Smooth muscle cell (in vitro differentiated cells): Measurements from ENCODE around the gene CACNA1H. TPM values are rescaled to one million over a fixed set of nuclear protein-coding genes. Genes with fewer than 3 reads are reported as not detected.

Source experiments
- DNase-seq: peaks from one replicate; lab custom pipeline; 2025; ENCODE audit not compliant: unreplicated experiment; lab: John Stamatoyannopoulos, UW
- H2AFZ ChIP-seq: fragments of 200-600 bp; sonication (generic); 2 replicates; pipeline ENCODE4 v1.6.0; 2016; ENCODE audit warnings: antibody characterized with exemption, low read depth, mild to moderate bottlenecking
- H3F3A ChIP-seq: fragments of 200-600 bp; sonication (generic); 2 replicates; pipeline ENCODE4 v1.6.0; 2017; ENCODE audit warnings: antibody characterized with exemption, low read depth
- H3K27ac ChIP-seq: fragments of 200-600 bp; sonication (generic); 2 replicates; pipeline ENCODE4 v1.5.1; 2016; ENCODE audit warnings: low read depth, mild to moderate bottlenecking
- H3K27me3 ChIP-seq: fragments of 200-600 bp; sonication (generic); 2 replicates; pipeline ENCODE4 v1.6.1; 2016; ENCODE audit warnings: low read depth, mild to moderate bottlenecking
- H3K36me3 ChIP-seq: fragments of 200-600 bp; sonication (generic); 2 replicates; pipeline ENCODE4 v1.5.1; 2016; ENCODE audit warnings: low read depth
- H3K4me1 ChIP-seq: fragments of 200-600 bp; sonication (generic); 2 replicates; pipeline ENCODE4 v1.5.1; 2016; ENCODE audit warnings: low read depth
- H3K4me2 ChIP-seq: fragments of 200-600 bp; sonication (generic); 2 replicates; pipeline ENCODE4 v1.6.0; 2016; ENCODE audit warnings: mild to moderate bottlenecking
- H3K4me3 ChIP-seq: fragments of 200-600 bp; sonication (generic); 2 replicates; pipeline ENCODE4 v1.5.1; 2016; ENCODE audit warnings: mild to moderate bottlenecking
- H3K79me2 ChIP-seq: fragments of 200-600 bp; sonication (generic); 2 replicates; pipeline ENCODE4 v1.6.0; 2016; ENCODE audit warnings: low read depth, mild to moderate bottlenecking
- H3K9ac ChIP-seq: fragments of 200-600 bp; sonication (generic); 2 replicates; pipeline ENCODE4 v1.6.0; 2016; ENCODE audit warnings: low read depth
- H3K9me3 ChIP-seq: fragments of 200-600 bp; sonication (generic); replicated peaks from 2 replicates; pipeline ENCODE4 v1.5.1; 2016; ENCODE audit warnings: low read depth
- H4K20me1 ChIP-seq: fragments of 200-600 bp; sonication (generic); 2 replicates; pipeline ENCODE4 v1.6.0; 2016; ENCODE audit warnings: low read depth
- CTCF ChIP-seq: fragments of 200-600 bp; sonication (generic); IDR thresholded peaks from 2 replicates; pipeline ENCODE4 v1.5.1; 2017; ENCODE audit warnings: borderline replicate concordance, mild to moderate bottlenecking, antibody characterized with exemption; ENCODE audit not compliant: insufficient read depth, poor library complexity, severe bottlenecking
- WGBS: methylation state at CpG from one replicate; pipeline ENCODE4 v1.1.7; 2016; ENCODE audit warnings: low lambda C conversion rate; 5-methylcytosine and 5-hydroxymethylcytosine counted together
- polyA plus RNA-seq: library from polyadenylated mRNA; unstranded; fragments of >200 nt; fragmentation: Nextera tagmentation; extraction: Ambion mirVana; gene quantifications from 2 replicates; pipeline ENCODE4 v1.2.1, GENCODE V29; 2016
- total RNA-seq: library from RNA; depleted of rRNA; stranded (reverse); fragments of >200 nt; gene quantifications from 2 replicates; pipeline ENCODE4 v1.2.3, GENCODE V29; 2014

CACNA1H gene
- total and polyA plus RNA-seq, 2 experiments from 2014 or later: 1.7 to 2.6 TPM

DNA sequence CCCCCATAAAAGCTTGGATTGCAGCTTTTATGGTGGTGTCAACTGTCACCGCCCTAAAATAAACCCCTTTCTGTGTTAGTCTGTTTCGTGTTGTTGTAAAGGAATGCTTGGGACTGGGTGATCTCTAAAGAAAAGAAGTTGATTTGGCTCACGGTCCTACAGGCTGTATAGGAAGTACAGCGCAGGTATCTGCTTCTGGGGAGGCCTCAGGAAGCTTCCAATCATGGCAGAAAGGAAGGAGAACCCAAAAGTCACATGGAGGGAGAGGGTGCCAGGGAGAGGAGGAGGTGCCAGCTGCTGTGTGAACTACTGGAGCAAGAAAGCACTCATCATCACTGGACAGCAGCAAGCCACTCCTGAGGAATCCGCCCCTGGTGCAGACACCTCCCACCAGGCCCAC, 5.9 kb upstream of the CACNA1H start:
- 98% methylated on average over 5 of the region's 5 CpGs for WGBS
- H3K4me2 ChIP-seq: no peak overlapping the region
- DNase-seq: no peak
- no peak overlapping the region for H3K27ac ChIP-seq
- H3K9ac ChIP-seq: no peak overlapping the region
- no peaks in the 10 kb centered on the region for H3F3A ChIP-seq
- H3K79me2 ChIP-seq: no peaks in the 10 kb centered on the region
- H2AFZ ChIP-seq: no peak overlapping the region
- H3K27me3 ChIP-seq: no peaks in the 10 kb centered on the region
- no peak for TF ChIP-seq CTCF
- no peaks in the 10 kb centered on the region for H4K20me1 ChIP-seq
- H3K4me1 ChIP-seq: peaks cover 13% of the 10 kb centered on the region
- no peak overlapping the region for H3K4me3 ChIP-seq
- H3K36me3 ChIP-seq: no peaks in the 10 kb centered on the region
- no peaks in the 10 kb centered on the region for H3K9me3 ChIP-seq

GRCh38 chr16:1149101-1149636, 3.7 kb upstream of the CACNA1H start:
- Histone ChIP-seq H4K20me1 (no peaks in the 10 kb centered on the region), H3K36me3 (no peaks in the 10 kb centered on the region), H3K9ac (no peak overlapping the region), H2AFZ (no peak overlapping the region), H3K4me3 (no peak overlapping the region), H3K27ac (no peak overlapping the region), H3K4me1 (peaks cover 15% of the 10 kb centered on the region), H3K4me2 (no peak overlapping the region), H3K27me3 (no peaks in the 10 kb centered on the region), H3K9me3 (no peaks in the 10 kb centered on the region), H3K79me2 (no peaks in the 10 kb centered on the region), H3F3A (no peaks in the 10 kb centered on the region)
- DNase-seq: no peak
- 91% methylated on average over 22 of the region's 22 CpGs for WGBS
- TF ChIP-seq CTCF: no peak

DNA sequence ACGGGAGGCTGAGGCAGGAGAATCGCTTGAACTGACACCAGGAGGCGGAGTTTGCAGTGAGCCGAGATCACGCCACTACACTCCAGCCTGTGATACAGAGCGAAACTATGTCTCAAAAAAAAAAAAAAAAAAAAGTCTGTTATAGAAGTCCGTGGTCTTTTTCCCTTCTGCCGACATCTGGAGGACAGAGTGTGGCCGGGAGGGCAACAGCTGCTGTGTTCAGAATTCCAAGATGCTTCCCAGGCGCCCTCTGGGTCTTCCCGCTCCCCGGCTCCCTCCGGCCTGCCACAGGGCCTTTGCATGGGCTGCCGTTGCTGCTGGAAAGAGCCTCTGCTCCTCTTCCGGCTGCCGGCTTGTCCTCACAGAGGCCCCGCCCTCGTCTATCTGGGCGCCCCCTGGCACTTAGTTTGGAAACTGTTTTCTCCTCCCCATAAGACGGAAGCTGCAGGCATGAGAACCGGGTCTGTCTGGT, 2.4 kb upstream of the CACNA1H start:
- no peak overlapping the region for H2AFZ ChIP-seq
- no peak for DNase-seq
- no peaks in the 10 kb centered on the region for H3K79me2 ChIP-seq
- H3K4me1 ChIP-seq: peaks cover 9% of the 10 kb centered on the region
- no peak overlapping the region for H3K4me2 ChIP-seq
- H3K9ac ChIP-seq: no peak overlapping the region
- no peak overlapping the region for H3K4me3 ChIP-seq
- H3K36me3 ChIP-seq: no peaks in the 10 kb centered on the region
- H3K27ac ChIP-seq: no peak overlapping the region
- no peaks in the 10 kb centered on the region for H3K9me3 ChIP-seq
- no peaks in the 10 kb centered on the region for H3F3A ChIP-seq
- H4K20me1 ChIP-seq: no peaks in the 10 kb centered on the region
- H3K27me3 ChIP-seq: peaks cover 5% of the 10 kb centered on the region
- no peak for TF ChIP-seq CTCF
- WGBS: 76% methylated on average over 21 of the region's 21 CpGs

DNA sequence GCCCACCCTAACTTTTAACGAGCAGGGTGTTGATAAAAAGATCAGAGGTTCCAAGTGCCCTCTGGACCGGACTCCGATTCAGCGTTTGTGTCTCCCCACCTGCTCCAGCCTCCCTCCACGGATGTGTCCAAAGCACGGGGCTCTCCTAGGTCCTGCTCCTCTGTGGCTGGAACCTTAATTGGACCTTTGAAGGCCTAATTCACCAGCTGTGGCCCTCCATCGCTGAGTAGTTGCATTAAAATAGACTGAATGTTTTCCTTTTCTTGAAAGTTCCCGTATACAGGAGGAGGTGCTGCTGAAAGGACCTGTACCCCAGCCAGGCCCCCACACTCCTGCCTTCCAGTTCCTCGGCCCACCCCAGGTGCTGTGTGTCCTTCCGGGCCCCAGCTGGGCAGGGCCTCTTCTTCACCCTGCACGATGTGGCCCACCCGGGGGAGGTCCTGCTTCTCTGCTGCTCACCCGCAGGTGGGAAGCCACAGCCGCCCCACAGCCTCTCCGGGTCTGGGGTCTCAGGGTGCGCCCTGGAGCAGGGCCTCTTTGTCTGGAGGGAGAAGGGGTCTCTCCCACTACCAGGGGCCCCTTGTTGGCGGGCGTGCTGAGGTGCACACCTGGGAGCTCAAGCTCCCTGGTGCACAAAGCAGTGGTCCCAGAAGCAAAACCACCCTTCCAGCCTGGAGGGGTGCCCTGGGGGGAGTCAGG, 1.3 kb upstream of the CACNA1H start:
- Histone ChIP-seq H3K27me3 (peaks cover 5% of the 10 kb centered on the region), H3K9me3 (no peaks in the 10 kb centered on the region), H3K27ac (no peak overlapping the region), H2AFZ (no peak overlapping the region), H3K4me1 (peaks cover 7% of the 10 kb centered on the region), H3K4me3 (no peak overlapping the region), H3K9ac (no peak overlapping the region), H3K79me2 (no peaks in the 10 kb centered on the region), H3K4me2 (no peak overlapping the region), H3K36me3 (no peaks in the 10 kb centered on the region), H3F3A (no peaks in the 10 kb centered on the region), H4K20me1 (no peaks in the 10 kb centered on the region)
- DNase-seq: no peak
- WGBS: 81% methylated on average over 18 of the region's 18 CpGs
- TF ChIP-seq CTCF: no peak
